ENCODE measurements around the gene TADA2A.

DNA sequence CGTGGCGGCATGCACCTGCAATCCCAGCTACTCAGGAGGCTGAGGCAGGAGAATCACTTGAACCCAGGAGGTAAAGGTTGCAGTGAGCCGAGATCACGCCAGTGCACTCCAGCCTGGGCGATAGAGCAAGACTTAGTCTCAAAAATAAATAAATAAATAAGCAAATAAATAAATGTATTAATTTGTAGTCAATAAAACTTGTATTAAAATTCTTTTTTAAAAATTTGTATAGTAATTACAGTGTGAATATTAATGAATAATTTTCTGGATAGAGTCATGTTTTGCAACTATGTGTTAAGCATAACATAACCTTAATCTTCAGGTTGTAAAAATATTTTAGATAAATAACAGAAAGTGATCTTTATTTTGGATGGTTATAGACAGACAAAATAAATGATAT, 55.8 kb downstream of the TADA2A start:
- TF ChIP-seq, protein P1, sequence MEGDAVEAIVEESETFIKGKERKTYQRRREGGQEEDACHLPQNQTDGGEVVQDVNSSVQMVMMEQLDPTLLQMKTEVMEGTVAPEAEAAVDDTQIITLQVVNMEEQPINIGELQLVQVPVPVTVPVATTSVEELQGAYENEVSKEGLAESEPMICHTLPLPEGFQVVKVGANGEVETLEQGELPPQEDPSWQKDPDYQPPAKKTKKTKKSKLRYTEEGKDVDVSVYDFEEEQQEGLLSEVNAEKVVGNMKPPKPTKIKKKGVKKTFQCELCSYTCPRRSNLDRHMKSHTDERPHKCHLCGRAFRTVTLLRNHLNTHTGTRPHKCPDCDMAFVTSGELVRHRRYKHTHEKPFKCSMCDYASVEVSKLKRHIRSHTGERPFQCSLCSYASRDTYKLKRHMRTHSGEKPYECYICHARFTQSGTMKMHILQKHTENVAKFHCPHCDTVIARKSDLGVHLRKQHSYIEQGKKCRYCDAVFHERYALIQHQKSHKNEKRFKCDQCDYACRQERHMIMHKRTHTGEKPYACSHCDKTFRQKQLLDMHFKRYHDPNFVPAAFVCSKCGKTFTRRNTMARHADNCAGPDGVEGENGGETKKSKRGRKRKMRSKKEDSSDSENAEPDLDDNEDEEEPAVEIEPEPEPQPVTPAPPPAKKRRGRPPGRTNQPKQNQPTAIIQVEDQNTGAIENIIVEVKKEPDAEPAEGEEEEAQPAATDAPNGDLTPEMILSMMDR (IDR thresholded peaks at IDR 0.05; ENCODE audit: poor library complexity) = no peak
- no peak for TF ChIP-seq EZH2phosphoT487 (IDR thresholded peaks at IDR 0.05; ENCODE audit: low read depth, severe bottlenecking, unreplicated experiment)
